HepG2 (cell line): ENCODE measurements around the gene ABHD17A. TPM values are rescaled to one million over a fixed set of nuclear protein-coding genes. Genes with fewer than 3 reads are reported as not detected.
A peak's percentile ranks its signal among the peaks of the same experiment; 100 is the strongest.

Experiments
- ADNP ChIP-seq: sonication (generic); formaldehyde crosslinking; IDR thresholded peaks from 2 replicates; pipeline ENCODE4 v1.4.0; 2020; ENCODE audit warnings: missing genetic modification reagents
- ARID2 ChIP-seq: sonication (generic); formaldehyde crosslinking; IDR thresholded peaks from 2 replicates; pipeline ENCODE4 v1.8.1; 2022; ENCODE audit warnings: mild to moderate bottlenecking, missing genetic modification reagents, borderline replicate concordance
- CENPX ChIP-seq: sonication (generic); formaldehyde crosslinking; IDR thresholded peaks from 2 replicates; pipeline ENCODE4 v1.9.0; 2021; ENCODE audit warnings: mild to moderate bottlenecking, missing genetic modification reagents, moderate library complexity
- EP300 ChIP-seq, 3 experiments: sonication (generic) in 1 of 3; formaldehyde crosslinking in 1 of 3; IDR thresholded peaks; 2 replicates each; pipeline versions ENCODE4 v1.5.1 to v1.6.1; 2011 to 2020; ENCODE audit warnings: low read depth in 2 of 3, low read length in 2 of 3, borderline replicate concordance in 1 of 3, improper control_type of control experiment in 1 of 3, mild to moderate bottlenecking in 1 of 3, missing genetic modification reagents in 1 of 3, moderate library complexity in 1 of 3
- HOXA5 ChIP-seq: sonication (generic); formaldehyde crosslinking; IDR thresholded peaks from 2 replicates; pipeline ENCODE4 v1.4.0; 2020; ENCODE audit warnings: missing genetic modification reagents
- JUN ChIP-seq: sonication (generic); formaldehyde crosslinking; IDR thresholded peaks from 2 replicates; pipeline ENCODE4 v1.4.0; 2020; ENCODE audit warnings: mild to moderate bottlenecking, missing genetic modification reagents
- KAT2B ChIP-seq: fragments of 150-350 bp; IDR thresholded peaks from 2 replicates; pipeline ENCODE4 v1.6.1; 2014; ENCODE audit warnings: low read depth, low read length, borderline replicate concordance
- KDM1A ChIP-seq: IDR thresholded peaks from 2 replicates; pipeline ENCODE4 v1.6.1; 2016; ENCODE audit warnings: missing compliant biosample characterization
- MEIS1 ChIP-seq: sonication (generic); formaldehyde crosslinking; IDR thresholded peaks from 2 replicates; pipeline ENCODE4 v1.9.0; 2021; ENCODE audit warnings: mild to moderate bottlenecking, missing genetic modification reagents, moderate library complexity, borderline replicate concordance
- NFE2 ChIP-seq: sonication (generic); formaldehyde crosslinking; IDR thresholded peaks from 2 replicates; pipeline ENCODE4 v1.4.0; 2020; ENCODE audit warnings: missing genetic modification reagents
- PAWR ChIP-seq: sonication (generic); formaldehyde crosslinking; IDR thresholded peaks from 2 replicates; pipeline ENCODE4 v1.4.0; 2020; ENCODE audit warnings: missing genetic modification reagents, mild to moderate bottlenecking, borderline replicate concordance
- RBAK ChIP-seq: sonication (generic); formaldehyde crosslinking; IDR thresholded peaks from 2 replicates; pipeline ENCODE4 v1.5.1; 2020; ENCODE audit warnings: mild to moderate bottlenecking, missing genetic modification reagents
- REL ChIP-seq: sonication (generic); formaldehyde crosslinking; conservative IDR thresholded peaks from 2 replicates; pipeline ENCODE4 v1.8.0; 2022; ENCODE audit warnings: mild to moderate bottlenecking, missing genetic modification reagents, moderate library complexity
- SP5 ChIP-seq: IDR thresholded peaks from 2 replicates; pipeline ENCODE4 v1.6.1; 2016; ENCODE audit warnings: low read depth, borderline replicate concordance
- TBL1XR1 ChIP-seq: fragments of 150-350 bp; IDR thresholded peaks from 2 replicates; pipeline ENCODE4 v1.6.1; 2014; ENCODE audit warnings: borderline replicate concordance, low read length; ENCODE audit not compliant: partially characterized antibody
- TEAD2 ChIP-seq: sonication (generic); formaldehyde crosslinking; IDR thresholded peaks from 2 replicates; pipeline ENCODE4 v1.9.0; 2021; ENCODE audit warnings: missing genetic modification reagents
- ZNF121 ChIP-seq: sonication (generic); formaldehyde crosslinking; IDR thresholded peaks from 2 replicates; pipeline ENCODE4 v1.5.0; 2020; ENCODE audit warnings: mild to moderate bottlenecking, missing genetic modification reagents
- ZNF24 ChIP-seq: fragments of 450-650 bp; IDR thresholded peaks from 2 replicates; pipeline ENCODE4 v1.6.1; 2017; ENCODE audit warnings: antibody characterized with exemption, mild to moderate bottlenecking
- ZNF292 ChIP-seq: sonication (generic); formaldehyde crosslinking; IDR thresholded peaks from 2 replicates; pipeline ENCODE4 v1.8.1; 2022; ENCODE audit warnings: mild to moderate bottlenecking, low read depth, missing genetic modification reagents, borderline replicate concordance
- ZNF563 ChIP-seq: sonication (generic); formaldehyde crosslinking; IDR thresholded peaks from 2 replicates; pipeline ENCODE4 v1.8.0; 2022; ENCODE audit warnings: mild to moderate bottlenecking, moderate library complexity, missing genetic modification reagents
- ZNF709 ChIP-seq: sonication (generic); formaldehyde crosslinking; IDR thresholded peaks from 2 replicates; pipeline ENCODE4 v1.5.0; 2020; ENCODE audit warnings: mild to moderate bottlenecking, missing genetic modification reagents
- ZSCAN31 ChIP-seq: sonication (generic); formaldehyde crosslinking; IDR thresholded peaks from 2 replicates; pipeline ENCODE4 v1.5.0; 2020; ENCODE audit warnings: low read depth, mild to moderate bottlenecking, missing genetic modification reagents
- polyA plus RNA-seq, 8 experiments: library from polyadenylated mRNA; depleted of rRNA in 3 of 8; stranded (reverse) in 7 of 8; unstranded in 1 of 8; fragments of >200 nt; fragmentation: Illumina TruSeq in 4 of 8; extraction: Trizol in 4 of 8; gene quantifications; 2 replicates each; pipeline versions ENCODE4 v1.2.1 to v1.2.3, GENCODE V29; 2011 to 2016; ENCODE audit warnings: low read depth in 4 of 8, missing spikeins in 1 of 8, mixed read lengths in 1 of 8; ENCODE audit not compliant: insufficient read depth in 1 of 8
- total RNA-seq, 5 experiments: library from RNA; depleted of rRNA; stranded (reverse); fragments of >200 nt; fragmentation: Illumina TruSeq; extraction: Trizol; gene quantifications; 2 replicates each; pipeline ENCODE4 v1.2.3, GENCODE V29; 2016; ENCODE audit warnings: low read depth in 1 of 5
- TF ChIP-seq, protein P1 (sequence below), 2 experiments: sonication (generic) in 1 of 2; formaldehyde crosslinking in 1 of 2; IDR thresholded peaks; 2 replicates each; pipeline versions ENCODE4 v1.5.1 to v1.6.1; 2011 to 2020; ENCODE audit warnings: borderline replicate concordance in 1 of 2, low read depth in 1 of 2, low read length in 1 of 2, mild to moderate bottlenecking in 1 of 2, missing genetic modification reagents in 1 of 2, moderate library complexity in 1 of 2
- TF ChIP-seq, protein P2 (sequence below): sonication (generic); formaldehyde crosslinking; conservative IDR thresholded peaks from 2 replicates; pipeline ENCODE4 v1.8.1; 2023; ENCODE audit warnings: missing genetic modification reagents
- TF ChIP-seq, protein P3 (sequence below): IDR thresholded peaks from 2 replicates; pipeline ENCODE4 v1.6.1; 2016; ENCODE audit warnings: mild to moderate bottlenecking

The ABHD17A gene
- total and polyA plus RNA-seq, 2 of the 13 experiments (the other 11 are each of a cell fraction or from before 2014, with no cell fraction given): 27.7 to 40.8 TPM

DNA sequence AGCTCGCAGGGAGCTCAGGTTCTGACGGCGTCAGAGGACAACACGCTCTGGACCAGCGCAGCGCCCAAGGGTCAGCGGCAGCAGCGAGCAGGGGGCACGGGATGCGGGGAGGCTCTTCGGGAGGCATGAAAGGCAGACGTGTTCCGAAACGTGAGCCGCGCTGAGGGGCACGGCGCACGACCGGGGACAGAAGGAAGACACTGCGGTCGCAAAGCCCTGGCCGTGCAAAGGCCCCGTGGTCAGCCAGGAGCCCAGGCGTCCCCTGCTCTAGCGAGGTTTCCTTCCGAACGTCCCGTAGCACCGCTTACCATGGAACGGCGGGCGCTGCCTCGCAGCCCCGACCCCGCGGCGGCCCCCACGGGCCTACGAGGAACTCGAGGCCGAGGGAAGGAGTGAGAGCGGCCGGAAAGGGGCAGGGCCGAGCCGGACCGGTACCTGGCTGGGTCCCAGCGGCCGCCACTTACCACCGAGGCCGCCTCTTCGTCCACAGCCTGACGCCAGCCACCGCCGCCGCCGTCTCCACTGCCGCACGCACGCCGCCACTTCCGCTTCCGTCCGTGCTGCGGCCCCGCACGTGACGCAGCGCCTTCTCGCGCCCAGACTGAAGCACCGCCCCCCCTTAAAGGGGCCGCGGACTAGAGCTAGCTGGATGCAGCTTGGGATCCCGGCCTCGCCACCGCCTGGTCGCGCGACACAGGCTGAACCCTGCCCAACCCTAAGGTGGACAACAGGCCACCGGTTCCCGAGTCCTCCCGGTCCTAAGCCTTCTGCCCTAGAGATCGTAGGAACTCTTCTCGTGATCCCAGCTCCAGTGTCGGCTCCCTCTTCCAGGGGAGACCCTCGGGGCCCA lies 9.4 kb downstream of the ABHD17A start (continued):
- TF ChIP-seq, protein P1, sequence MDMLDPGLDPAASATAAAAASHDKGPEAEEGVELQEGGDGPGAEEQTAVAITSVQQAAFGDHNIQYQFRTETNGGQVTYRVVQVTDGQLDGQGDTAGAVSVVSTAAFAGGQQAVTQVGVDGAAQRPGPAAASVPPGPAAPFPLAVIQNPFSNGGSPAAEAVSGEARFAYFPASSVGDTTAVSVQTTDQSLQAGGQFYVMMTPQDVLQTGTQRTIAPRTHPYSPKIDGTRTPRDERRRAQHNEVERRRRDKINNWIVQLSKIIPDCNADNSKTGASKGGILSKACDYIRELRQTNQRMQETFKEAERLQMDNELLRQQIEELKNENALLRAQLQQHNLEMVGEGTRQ (IDR thresholded peaks at IDR 0.05; ENCODE audit: low read depth, low read length): peak; percentile 92
- TF ChIP-seq, protein P1 (CRISPR knock-in tag; IDR thresholded peaks at IDR 0.05; ENCODE audit: borderline replicate concordance): peak; percentile 98
- TF ChIP-seq PAWR (no peak), ZNF563 (CRISPR knock-in tag) (peak; percentile 59; the same call in 1 of the 2 replicates), CENPX (CRISPR knock-in tag) (no peak), HOXA5 (CRISPR knock-in tag) (peak; percentile 85; the same call in 1 of the 2 replicates), SP5 (CRISPR knock-in tag) (peak; percentile 76; the same call in 1 of the 2 replicates), ZNF24 (no peak), ZNF292 (no peak), RBAK (no peak), MEIS1 (CRISPR knock-in tag) (peak; percentile 67; the same call in 1 of the 2 replicates), REL (CRISPR knock-in tag) (0 out of 2 replicates have a peak, but pooled peaks have one; percentile 54), TEAD2 (CRISPR knock-in tag) (no peak), TBL1XR1 (no peak), JUN (no peak), KAT2B (no peak), EP300 (IDR thresholded peaks at IDR 0.05; ENCODE audit: low read depth in 2 of 2, low read length in 2 of 2) (no peak), EP300 (CRISPR knock-in tag; IDR thresholded peaks at IDR 0.05; ENCODE audit: borderline replicate concordance) (no peak), ZNF121 (CRISPR knock-in tag) (no peak; the same call in 1 of the 2 replicates), ZNF709 (CRISPR knock-in tag) (peak; percentile 69; the same call in 1 of the 2 replicates), NFE2 (CRISPR knock-in tag) (no peak), ADNP (CRISPR knock-in tag) (no peak), ARID2 (CRISPR knock-in tag) (no peak), ZSCAN31 (0 out of 2 replicates have a peak, but pooled peaks have one; percentile 81), KDM1A (CRISPR knock-in tag) (no peak)
- TF ChIP-seq, protein P2, sequence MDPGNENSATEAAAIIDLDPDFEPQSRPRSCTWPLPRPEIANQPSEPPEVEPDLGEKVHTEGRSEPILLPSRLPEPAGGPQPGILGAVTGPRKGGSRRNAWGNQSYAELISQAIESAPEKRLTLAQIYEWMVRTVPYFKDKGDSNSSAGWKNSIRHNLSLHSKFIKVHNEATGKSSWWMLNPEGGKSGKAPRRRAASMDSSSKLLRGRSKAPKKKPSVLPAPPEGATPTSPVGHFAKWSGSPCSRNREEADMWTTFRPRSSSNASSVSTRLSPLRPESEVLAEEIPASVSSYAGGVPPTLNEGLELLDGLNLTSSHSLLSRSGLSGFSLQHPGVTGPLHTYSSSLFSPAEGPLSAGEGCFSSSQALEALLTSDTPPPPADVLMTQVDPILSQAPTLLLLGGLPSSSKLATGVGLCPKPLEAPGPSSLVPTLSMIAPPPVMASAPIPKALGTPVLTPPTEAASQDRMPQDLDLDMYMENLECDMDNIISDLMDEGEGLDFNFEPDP: no peak
- TF ChIP-seq, protein P3, sequence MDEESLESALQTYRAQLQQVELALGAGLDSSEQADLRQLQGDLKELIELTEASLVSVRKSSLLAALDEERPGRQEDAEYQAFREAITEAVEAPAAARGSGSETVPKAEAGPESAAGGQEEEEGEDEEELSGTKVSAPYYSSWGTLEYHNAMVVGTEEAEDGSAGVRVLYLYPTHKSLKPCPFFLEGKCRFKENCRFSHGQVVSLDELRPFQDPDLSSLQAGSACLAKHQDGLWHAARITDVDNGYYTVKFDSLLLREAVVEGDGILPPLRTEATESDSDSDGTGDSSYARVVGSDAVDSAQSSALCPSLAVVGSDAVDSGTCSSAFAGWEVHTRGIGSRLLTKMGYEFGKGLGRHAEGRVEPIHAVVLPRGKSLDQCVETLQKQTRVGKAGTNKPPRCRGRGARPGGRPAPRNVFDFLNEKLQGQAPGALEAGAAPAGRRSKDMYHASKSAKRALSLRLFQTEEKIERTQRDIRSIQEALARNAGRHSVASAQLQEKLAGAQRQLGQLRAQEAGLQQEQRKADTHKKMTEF (CRISPR knock-in tag): peak; percentile 93
